OCI-LY1 (cell line): ENCODE results near the gene TSGA10.

Experiments
- EZH2 ChIP-seq: fragments of 200-600 bp; sonication (generic), shearing (Covaris generic); IDR thresholded peaks from 2 replicates; pipeline ENCODE4 v1.8.0; 2017; ENCODE audit warnings: borderline replicate concordance, mixed run types, mild to moderate bottlenecking, antibody characterized with exemption, low read length, moderate library complexity, mixed read lengths
- TF ChIP-seq, protein P1 (sequence below): fragments of 200-600 bp; sonication (generic), shearing (Covaris generic); IDR thresholded peaks from 2 replicates; pipeline ENCODE4 v1.5.1; 2017; ENCODE audit warnings: mild to moderate bottlenecking, antibody characterized with exemption, low read length, moderate library complexity, mixed read lengths

DNA sequence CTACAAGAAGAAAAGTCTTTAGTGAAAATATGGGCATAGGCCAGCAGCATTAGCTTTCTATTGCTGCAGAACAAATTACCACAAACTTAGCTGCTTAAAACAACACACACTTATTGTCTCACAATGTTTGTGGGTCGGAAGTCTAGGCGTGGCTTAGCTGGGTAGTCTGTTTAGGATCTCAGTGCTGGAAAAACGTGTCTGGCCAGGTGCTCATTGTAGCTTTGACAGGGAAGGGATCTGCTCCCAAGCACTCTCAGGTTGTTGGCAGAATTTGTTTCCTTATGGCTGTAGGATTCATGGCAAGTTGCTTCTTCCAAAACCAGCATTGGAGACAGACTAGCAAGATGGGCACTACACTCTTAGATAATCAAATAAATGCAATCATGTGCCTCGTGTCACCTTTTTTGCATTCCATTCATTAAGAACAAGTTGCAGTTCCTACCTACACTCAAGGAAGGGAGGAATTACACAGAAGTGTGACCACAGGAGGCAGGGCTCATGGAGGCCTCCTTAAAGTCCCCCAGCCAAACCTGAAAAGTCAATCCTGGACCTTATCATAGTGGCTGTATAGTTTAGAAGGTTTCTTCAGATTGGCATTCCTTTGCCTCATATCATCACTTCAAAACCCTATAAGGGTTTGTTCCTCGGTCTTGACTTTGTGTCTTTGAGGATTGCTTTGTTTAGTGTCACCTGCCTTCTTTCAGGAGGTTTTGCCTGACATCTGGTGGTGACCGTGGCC is 43.5 kb upstream of the TSGA10 start:
- TF ChIP-seq, protein P1, sequence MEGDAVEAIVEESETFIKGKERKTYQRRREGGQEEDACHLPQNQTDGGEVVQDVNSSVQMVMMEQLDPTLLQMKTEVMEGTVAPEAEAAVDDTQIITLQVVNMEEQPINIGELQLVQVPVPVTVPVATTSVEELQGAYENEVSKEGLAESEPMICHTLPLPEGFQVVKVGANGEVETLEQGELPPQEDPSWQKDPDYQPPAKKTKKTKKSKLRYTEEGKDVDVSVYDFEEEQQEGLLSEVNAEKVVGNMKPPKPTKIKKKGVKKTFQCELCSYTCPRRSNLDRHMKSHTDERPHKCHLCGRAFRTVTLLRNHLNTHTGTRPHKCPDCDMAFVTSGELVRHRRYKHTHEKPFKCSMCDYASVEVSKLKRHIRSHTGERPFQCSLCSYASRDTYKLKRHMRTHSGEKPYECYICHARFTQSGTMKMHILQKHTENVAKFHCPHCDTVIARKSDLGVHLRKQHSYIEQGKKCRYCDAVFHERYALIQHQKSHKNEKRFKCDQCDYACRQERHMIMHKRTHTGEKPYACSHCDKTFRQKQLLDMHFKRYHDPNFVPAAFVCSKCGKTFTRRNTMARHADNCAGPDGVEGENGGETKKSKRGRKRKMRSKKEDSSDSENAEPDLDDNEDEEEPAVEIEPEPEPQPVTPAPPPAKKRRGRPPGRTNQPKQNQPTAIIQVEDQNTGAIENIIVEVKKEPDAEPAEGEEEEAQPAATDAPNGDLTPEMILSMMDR, result no peak; the same call in 1 of the 2 replicates
- no peak for TF ChIP-seq EZH2
